ENCODE results near the gene MPHOSPH9.

GRCh38 chr12:123232807-123233504 is at the start of gene MPHOSPH9, which contains the start of gene MTRFR:
- TF ChIP-seq EZH2 (IDR thresholded peaks at IDR 0.05) (no peak), CTCF (IDR thresholded peaks at IDR 0.05) (no peak), EZH2phosphoT487 (IDR thresholded peaks at IDR 0.05) (no peak)

Measured in neural progenitor cell (in vitro differentiated cells).